HepG2 (cell line): ENCODE measurements around the gene PRADC1.

Experiments
- CBFB ChIP-seq: sonication (generic); formaldehyde crosslinking; IDR thresholded peaks from 2 replicates; pipeline ENCODE4 v1.4.0; 2020; ENCODE audit warnings: missing genetic modification reagents
- CHCHD3 ChIP-seq: sonication (generic); formaldehyde crosslinking; IDR thresholded peaks from 2 replicates; pipeline ENCODE4 v1.8.0; 2022; ENCODE audit warnings: mild to moderate bottlenecking, missing genetic modification reagents, moderate library complexity
- CHD2 ChIP-seq: IDR thresholded peaks from 2 replicates; pipeline ENCODE4 v1.6.1; 2011; ENCODE audit warnings: low read depth, low read length, improper control_type of control experiment
- EZH2 ChIP-seq: conservative IDR thresholded peaks from 2 replicates; pipeline ENCODE4 v1.6.1; 2012; ENCODE audit warnings: mild to moderate bottlenecking, low read depth, low read length, moderate library complexity
- JUND ChIP-seq: sonication (generic); formaldehyde crosslinking; IDR thresholded peaks from 2 replicates; pipeline ENCODE4 v1.8.0; 2022; ENCODE audit warnings: mild to moderate bottlenecking, missing genetic modification reagents
- RXRA ChIP-seq: sonication (generic); formaldehyde crosslinking; IDR thresholded peaks from 2 replicates; pipeline ENCODE4 v1.5.1; 2020; ENCODE audit warnings: missing genetic modification reagents
- SP1 ChIP-seq, 2 experiments: fragments of 450-650 bp in 1 of 2; sonication (generic) in 1 of 2; formaldehyde crosslinking in 1 of 2; IDR thresholded peaks; 2 replicates each; pipeline versions ENCODE4 v1.4.0 to v1.6.1; 2016 to 2020; ENCODE audit warnings: missing genetic modification reagents in 1 of 2
- TP53 ChIP-seq: sonication (generic); formaldehyde crosslinking; conservative IDR thresholded peaks from 2 replicates; pipeline ENCODE4 v1.4.0; 2020; ENCODE audit warnings: missing genetic modification reagents
- ZNF138 ChIP-seq: sonication (generic); formaldehyde crosslinking; IDR thresholded peaks from 2 replicates; pipeline ENCODE4 v1.5.0; 2020; ENCODE audit warnings: mild to moderate bottlenecking, low read depth, missing genetic modification reagents
- ZZZ3 ChIP-seq: sonication (generic); formaldehyde crosslinking; IDR thresholded peaks from 2 replicates; pipeline ENCODE4 v1.4.0; 2020; ENCODE audit warnings: missing genetic modification reagents, mild to moderate bottlenecking, borderline replicate concordance
- TF ChIP-seq, protein P1 (sequence below): IDR thresholded peaks from 2 replicates; pipeline ENCODE4 v1.6.1; 2016
- TF ChIP-seq, protein P2 (sequence below), 2 experiments: sonication (generic) in 1 of 2; formaldehyde crosslinking in 1 of 2; IDR thresholded peaks; 2 replicates each; pipeline versions ENCODE4 v1.5.1 to v1.6.1; 2011 to 2020; ENCODE audit warnings: borderline replicate concordance in 1 of 2, low read depth in 1 of 2, low read length in 1 of 2, mild to moderate bottlenecking in 1 of 2, missing genetic modification reagents in 1 of 2, moderate library complexity in 1 of 2

GRCh38 chr2:73239776-73240175, 6.7 kb upstream of the PRADC1 start:
- TF ChIP-seq, protein P1, sequence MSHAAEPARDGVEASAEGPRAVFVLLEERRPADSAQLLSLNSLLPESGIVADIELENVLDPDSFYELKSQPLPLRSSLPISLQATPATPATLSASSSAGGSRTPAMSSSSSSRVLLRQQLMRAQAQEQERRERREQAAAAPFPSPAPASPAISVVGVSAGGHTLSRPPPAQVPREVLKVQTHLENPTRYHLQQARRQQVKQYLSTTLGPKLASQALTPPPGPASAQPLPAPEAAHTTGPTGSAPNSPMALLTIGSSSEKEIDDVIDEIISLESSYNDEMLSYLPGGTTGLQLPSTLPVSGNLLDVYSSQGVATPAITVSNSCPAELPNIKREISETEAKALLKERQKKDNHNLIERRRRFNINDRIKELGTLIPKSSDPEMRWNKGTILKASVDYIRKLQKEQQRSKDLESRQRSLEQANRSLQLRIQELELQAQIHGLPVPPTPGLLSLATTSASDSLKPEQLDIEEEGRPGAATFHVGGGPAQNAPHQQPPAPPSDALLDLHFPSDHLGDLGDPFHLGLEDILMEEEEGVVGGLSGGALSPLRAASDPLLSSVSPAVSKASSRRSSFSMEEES (CRISPR knock-in tag), result no peak
- TF ChIP-seq, protein P2, sequence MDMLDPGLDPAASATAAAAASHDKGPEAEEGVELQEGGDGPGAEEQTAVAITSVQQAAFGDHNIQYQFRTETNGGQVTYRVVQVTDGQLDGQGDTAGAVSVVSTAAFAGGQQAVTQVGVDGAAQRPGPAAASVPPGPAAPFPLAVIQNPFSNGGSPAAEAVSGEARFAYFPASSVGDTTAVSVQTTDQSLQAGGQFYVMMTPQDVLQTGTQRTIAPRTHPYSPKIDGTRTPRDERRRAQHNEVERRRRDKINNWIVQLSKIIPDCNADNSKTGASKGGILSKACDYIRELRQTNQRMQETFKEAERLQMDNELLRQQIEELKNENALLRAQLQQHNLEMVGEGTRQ (IDR thresholded peaks at IDR 0.05; ENCODE audit: low read depth, low read length), result no peak
- TF ChIP-seq, protein P2 (CRISPR knock-in tag; IDR thresholded peaks at IDR 0.05; ENCODE audit: borderline replicate concordance), result no peak
- TF ChIP-seq SP1 (IDR thresholded peaks at IDR 0.05) (no peak), SP1 (CRISPR knock-in tag; IDR thresholded peaks at IDR 0.05) (no peak), EZH2 (no peak), ZZZ3 (CRISPR knock-in tag) (no peak), ZNF138 (no peak), JUND (no peak), CHCHD3 (CRISPR knock-in tag) (no peak), RXRA (CRISPR knock-in tag) (no peak), TP53 (no peak), CHD2 (no peak), CBFB (CRISPR knock-in tag) (no peak)
